A204.1 (cell line): ENCODE data around the gene KIF26B.

ENCODE experiments used
- FAIRE-seq: peaks from 2 replicates; lab custom pipeline; 2012; peaks lifted over from hg19 to GRCh38; lab: Jason Lieb, UNC

The KIF26B gene

DNA sequence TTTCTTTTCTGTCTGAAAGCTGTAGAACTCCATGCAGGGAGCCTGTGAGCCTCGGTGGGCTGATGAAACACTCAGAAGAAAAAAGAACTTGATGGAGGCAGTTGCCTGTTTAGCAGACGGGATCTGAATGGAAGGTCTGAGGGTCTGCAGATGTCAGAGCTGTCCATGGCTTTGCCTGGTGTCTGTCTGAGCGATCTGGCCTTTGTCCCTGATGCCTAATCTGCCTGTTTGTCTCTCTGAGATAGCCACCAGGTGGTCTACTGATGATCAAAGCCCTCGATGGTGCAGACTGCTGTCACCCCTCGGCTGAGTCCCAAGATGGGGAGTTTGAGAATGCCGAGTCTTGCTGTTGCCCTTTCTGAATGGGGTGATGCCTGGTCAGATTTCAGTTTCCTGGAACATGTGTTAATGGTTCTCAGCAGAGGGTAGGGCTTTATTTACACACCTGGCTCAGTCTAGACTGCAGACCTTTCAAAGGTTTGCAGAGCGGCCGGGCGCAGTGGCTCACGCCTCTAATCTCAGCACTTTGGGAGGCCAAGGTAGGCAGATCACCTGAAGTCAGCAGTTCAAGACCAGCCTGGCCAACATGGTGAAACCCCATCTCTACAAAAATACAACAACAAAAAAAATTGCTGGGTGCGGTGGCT, 90.4 kb downstream of the KIF26B start:
- FAIRE-seq = no peak

DNA sequence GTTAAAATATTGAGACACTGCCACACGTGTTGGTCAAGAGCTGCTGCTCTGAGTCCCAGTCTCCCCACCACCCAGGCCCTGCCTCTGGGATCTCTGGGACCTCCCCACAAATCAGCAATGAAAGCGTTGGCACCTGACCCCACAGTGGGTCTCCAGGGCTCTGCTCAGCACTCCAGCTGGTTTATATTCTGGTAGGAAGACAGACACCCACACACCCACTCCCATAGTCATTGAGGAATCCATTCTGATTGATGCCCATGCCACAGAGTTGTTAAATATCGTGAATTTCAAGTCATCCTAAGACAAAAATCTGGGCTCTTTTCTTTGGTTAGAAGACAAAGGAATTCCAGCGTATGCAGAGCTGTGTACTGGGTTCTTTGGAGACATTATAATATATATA, 91.6 kb downstream of the KIF26B start:
- no peak for FAIRE-seq

DNA sequence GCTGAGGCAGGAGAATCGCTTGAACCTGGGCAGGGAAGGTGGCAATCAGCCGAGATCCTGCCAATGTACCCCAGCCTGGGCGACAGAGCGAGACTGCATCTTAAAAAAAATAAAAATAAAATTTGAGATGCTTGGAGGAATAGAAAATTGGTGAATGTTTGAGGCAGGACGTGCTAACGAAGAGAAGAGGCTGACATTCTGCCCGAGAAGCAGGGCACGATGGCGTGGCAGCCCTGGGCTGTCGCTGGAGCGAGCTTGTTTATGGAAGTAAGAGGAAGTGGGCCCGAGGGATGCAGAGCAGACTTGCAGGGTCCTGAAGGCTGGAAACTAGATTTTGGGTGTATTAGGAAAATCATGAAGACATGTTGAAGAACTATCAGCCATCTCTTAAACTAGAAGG, 92.6 kb downstream of the KIF26B start:
- no peak for FAIRE-seq

DNA sequence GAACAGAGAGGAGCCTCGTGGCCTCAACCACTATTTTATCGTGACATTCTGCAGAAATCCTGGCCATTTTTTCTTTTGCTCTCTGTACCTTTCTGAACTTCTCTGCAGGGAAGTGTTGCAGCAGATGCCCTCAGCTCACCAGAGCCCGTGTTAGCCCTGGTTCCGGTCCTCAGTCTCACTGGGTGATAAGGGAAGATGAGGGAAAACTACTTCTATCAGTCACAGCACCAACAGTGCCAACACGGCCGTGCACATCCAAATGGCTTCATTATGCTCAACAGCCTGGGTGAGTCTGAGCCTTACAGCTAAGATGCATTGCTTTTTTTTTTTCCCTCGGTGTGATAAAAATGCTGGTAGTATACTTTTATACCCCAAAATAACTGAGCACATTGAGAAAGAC, 93.0 kb downstream of the KIF26B start:
- no peak for FAIRE-seq

DNA sequence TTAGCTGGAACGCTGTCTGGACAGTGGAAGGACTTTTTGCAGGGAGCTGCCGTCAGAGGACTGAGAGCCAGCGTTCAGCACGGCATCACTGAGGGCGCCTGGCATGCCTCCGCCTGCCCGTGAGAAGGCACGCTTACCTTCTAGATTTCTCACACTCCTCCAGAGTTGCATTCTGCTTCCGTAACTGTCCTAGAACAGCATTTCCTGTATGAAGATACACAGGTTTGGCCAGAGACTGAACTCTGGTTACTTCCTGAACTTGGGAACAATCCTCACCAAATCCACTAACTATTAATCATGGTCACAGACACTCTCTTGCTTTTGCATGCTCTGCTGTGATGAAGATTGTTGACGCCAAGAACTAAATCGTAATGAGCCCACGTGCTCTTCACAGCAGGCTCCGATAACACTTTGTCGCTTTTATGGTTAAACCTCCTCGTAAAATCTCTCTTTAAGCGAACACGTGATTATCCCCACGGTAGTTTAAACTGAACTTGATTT, 93.5 kb downstream of the KIF26B start:
- FAIRE-seq = no peak

DNA sequence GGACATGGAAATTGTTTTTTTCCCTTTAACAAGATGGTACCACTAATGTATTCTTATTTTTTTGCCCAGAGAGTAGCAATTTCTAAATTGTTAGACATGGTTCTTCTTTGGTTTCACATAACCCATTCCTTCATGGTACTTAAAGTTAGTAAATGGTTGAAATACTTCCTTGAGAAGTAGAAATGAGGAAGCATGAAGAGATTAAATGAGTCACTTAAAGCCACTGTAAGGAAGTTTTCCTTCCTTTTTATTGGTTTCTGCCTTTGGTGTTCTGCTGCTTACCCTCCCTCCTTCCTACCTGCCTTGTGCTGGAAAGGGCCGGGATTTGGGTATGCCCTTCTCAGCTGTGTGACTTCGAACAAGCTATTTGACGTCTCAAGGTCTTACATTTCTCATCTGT, 101.0 kb downstream of the KIF26B start:
- FAIRE-seq = no peak

DNA sequence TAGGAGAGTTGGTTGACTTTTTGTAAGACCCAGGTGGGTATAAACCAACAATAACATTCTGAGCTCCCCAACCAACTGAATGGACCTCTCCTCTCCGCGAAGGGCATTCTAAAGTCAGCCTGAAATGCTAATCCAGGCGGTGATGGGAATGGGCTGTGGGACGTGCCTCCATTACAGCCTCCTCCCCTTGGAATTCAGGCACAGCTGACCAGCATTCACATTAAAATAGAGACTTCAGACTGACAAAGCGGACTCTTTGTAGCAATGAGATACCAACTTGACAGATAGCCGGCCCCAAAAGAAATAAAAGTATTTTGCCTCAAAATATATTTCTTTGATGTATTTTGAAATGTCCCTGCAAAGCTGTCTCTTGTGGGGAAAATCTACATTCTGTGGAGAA, 101.7 kb downstream of the KIF26B start:
- FAIRE-seq = no peak

DNA sequence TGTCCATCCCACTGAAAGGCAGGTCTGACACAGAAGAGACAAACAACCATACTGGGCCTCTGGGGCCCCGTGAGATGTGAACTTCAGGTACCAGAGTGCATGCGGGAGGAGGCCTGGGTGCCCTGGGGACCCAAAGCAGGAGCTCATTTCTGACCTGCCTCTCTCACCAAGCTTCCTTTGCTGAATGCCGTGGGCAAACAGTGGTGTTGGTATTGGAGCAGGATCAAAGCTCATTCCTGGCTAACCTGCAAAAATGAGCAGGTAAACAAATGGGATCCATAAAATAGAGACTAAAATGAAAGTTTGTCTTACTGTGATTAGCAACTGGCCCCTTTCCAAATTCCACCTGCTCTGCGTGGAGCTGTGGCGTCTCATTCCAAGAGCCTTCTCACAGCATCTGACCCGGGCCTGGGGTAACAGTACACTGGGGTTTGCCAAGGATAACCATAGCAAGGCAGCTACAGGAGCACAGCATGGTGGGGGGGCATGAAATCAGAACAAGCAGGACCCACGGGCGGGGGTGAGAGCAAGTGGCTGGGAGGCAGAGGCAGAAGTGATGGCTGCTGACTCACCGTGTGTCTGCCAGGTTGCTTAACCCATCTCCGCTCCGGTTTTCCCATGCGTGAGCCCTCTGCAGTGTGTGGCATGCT, 103.6 kb downstream of the KIF26B start:
- no peak for FAIRE-seq

DNA sequence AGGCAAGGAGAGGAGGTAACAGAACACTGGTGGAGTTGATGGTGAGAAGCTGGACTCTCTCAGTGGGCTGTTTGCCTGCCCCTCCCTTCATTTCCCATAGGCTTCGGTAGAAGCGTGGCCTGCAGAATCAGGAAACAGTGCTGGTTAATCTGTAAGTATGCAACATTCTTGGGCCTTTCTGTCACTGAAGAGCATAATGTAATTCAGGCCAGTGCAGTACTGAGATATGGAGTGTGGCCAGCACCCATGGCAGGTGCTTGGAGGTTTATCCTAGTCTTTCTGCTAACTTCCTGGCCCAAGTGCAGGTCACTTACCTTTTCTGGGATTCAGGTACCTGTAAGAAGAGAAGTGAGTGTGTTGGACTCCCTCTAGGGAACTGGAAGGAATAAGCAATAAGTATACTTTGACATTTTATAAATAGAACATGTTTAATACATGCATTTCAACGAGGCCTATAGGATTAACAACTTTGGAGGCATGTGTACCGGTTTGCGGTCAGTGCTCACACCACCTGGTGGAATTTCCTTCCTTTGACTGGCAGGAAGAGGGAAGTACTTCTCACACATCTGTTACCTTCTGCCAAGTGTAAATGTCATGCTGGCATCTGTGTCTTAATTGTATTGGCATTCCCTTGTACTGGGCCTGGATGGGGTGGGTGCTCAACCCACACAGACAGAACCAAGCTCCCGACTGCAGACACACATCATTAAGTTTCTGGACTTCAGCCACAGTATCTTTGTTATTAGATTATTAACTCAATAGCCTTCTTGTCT, 105.5 kb downstream of the KIF26B start:
- FAIRE-seq = no peak

DNA sequence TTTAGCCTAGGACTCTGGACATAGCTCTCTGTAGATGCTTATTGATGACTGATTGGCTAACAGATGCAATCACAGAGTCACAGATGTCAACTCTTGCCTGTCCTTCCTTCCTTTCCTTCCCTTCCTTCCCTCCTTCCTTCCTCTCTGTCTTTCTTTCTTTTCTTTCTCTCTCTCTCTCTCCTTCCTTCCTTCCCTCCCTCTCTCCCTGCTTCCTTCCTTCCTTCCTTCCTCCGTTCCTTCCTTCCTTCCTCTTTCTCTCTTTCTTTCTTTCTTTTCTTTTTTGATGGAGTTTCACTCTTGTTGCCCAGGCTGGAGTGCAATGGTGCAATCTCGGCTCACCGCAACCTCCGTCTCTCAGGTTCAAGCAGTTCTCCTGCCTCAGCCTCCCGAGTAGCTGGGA, 106.1 kb downstream of the KIF26B start:
- FAIRE-seq = no peak

DNA sequence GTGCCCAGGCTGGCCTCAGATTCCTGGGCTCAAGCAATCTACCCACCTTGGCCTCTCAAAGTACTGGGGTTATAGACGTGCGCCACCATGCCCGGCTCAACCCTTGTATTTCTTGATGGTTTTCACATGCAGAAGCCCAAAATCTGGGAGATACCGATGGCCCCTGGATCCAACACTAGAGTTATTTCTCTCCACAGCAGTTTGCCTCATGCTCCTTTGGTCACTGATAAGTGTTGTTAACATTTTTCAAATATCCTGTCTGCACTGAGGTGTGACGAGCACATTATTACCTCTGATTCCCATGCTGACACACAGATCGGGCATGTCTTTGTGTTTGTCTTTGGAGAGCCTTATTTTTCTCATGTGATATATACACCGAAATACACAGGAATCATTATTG, 107.0 kb downstream of the KIF26B start:
- no peak for FAIRE-seq

DNA sequence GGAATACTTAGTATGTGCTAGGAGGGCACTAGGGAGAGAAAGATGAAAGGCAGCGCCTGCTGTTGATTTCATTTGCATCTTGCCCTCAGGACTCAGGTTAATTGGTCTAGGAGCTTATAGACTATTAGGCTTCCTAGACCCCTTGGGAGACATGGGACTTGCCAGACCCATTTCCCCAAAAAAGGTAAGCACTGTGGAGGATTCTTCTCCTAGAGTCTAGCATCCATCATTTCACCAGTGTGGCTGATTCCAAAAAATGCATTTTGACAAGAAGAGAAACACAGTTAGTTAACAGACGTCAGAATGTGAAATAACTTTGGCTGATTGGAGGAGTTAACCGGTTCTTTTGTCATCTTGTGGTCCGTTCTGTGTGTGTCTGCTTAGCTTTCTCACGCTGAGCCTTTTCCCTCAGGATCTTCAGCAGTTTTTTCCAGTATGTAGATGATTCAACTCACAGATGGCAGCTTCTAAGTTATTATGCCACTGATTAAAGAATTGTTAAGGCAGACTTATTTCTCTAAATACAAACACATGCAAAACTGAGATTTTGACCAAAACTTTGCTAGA, 108.8 kb downstream of the KIF26B start:
- no peak for FAIRE-seq

DNA sequence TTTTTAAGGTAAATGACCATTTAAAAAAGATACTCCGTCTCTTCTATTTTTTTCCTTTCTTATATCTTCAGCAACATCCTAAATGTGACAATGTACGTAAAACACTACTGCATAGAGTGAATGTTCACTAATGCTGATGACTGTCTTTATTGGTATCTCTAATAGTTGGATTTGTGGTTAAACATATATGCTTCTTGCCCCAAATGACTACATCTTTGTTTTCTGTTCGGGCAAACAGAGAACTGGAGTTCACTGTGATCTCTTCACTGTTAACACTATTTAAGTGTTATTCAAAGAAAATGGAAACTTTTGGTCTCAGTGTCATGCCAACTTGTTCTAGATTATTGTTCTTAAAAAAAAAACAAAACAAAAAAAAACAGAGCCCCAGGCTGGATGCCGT, 109.4 kb downstream of the KIF26B start:
- no peak for FAIRE-seq

DNA sequence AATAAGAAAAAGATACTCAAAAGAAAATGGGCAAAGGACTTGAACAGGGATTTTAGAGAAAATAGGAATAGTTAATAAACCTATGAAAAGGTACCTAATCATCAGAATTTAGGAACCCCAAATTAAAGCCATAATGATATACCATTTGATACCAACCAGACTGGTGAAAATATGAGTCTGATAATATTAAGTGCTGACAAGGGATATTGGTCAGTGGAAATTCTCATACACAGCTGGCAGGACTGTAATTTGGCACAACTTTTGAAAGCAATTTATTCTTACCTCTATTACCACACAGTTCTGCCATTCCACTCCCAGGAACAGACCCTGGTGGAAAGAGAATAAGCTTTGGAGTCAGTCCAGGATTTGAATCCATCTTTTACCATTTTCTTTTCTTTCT, 111.3 kb downstream of the KIF26B start:
- FAIRE-seq = no peak

DNA sequence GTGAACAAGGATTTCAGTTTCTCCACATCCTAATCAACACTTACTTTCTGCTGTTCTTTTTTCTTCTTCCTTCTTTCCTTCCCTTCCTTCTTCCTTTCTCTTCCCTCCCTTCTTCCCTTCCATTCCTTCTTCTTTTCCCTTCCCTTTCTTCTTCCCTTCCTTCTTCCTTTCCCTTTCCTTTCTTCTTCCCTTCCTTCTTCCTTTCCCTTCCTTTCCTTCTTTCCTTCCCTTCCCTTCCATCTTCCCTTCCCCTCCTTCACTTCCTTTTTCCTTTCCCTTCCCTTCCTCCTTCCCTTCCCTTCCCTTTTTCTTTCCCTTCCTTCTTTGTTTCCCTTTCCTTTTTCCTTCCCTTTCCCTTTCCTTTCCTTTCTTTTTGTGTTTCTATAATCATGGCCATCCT, 115.3 kb downstream of the KIF26B start:
- FAIRE-seq = no peak

DNA sequence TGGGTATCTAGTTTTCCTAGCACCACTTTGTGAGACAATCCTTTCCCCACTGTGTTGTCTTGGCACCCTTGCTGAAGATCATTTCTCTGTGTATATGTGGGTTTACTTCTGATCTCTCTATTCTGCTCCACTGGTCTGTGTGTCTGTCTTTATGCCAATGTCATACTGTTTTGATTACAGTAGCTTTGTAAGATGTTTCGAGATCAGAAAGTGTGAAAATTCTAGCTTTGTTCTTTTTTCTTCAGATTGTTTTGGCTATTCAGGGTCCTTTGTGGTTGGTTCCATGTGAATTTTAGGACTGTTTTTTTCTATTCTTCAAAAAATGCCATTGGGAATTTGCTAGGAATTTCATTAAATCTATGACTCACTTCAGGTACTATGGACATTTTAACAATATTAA, 116.2 kb downstream of the KIF26B start:
- FAIRE-seq = no peak

DNA sequence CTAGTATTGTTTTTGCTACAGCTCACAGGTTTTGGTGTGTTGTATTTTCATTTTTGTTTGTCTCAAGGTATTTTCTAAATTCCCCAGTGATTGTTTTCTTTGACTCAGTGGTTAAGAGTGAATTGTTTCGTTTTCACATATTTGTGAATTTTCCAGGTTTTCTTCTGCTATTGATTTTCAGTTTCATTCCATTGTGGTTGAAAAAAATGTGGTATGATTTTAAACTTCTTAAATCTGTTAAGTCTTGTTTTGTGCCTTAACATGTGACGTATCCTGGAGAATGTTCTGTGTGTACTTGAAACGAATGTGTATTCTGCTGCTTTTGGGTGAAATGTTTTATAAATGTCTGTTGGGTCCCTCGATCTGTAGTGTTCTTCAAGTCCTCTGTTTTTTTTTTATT, 117.9 kb downstream of the KIF26B start:
- no peak for FAIRE-seq

DNA sequence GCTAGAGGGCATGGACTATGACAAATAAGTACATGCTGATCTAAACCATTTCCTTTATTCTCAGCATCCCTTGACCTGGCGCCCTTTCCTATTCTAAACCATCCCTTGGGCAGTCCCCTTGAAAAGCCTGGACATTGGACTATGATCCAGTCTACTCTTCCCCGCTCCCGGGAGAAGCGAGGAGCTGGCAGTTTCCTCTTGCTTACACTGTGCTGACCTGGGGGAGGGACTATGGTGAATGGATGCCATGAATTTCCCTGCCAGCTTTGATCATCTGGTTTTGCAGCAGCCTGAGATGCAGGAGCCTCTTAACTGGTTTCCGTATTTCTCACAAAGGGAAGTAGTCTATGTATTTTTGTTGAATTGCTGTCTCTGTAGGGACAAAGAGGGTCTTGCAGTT, 121.7 kb downstream of the KIF26B start:
- FAIRE-seq = no peak

DNA sequence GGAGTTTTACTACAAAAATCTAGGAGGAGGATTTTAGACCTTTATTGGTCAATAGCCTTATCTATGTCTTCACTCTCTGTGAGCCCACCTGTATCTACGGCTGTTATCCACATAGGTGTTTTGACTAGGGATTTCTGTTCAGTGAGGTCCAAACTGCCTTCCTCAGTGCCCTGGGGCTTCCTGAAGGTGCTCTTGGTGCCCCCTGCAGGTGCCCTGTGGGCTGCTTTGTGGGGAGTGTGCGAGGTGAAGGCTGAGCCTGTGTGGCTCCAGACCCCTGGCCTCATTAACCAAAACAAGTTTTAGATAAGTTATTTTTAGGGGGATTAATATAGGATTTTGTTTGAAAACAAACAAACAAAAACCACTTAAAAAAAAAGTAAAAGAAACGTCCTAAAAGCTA, 122.5 kb downstream of the KIF26B start:
- no peak for FAIRE-seq

DNA sequence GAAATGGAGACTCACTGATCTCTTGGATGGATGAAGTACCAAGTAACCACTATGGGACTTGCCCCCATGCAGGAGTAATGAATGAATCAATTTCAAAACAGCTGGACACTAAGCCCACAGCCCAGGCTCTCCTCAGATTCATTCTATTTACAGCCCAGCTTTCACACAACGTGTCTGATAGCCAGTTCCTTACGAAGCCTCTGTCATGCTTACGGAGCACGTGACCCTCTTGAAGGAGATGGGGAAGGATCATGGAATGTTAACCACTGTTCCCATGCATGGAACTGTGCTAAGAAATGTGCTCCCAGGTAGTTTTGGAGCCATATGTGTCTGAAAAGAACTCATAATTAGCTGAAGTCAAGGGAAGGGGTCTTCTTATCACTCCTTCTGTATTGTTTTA, 124.1 kb downstream of the KIF26B start:
- no peak for FAIRE-seq

DNA sequence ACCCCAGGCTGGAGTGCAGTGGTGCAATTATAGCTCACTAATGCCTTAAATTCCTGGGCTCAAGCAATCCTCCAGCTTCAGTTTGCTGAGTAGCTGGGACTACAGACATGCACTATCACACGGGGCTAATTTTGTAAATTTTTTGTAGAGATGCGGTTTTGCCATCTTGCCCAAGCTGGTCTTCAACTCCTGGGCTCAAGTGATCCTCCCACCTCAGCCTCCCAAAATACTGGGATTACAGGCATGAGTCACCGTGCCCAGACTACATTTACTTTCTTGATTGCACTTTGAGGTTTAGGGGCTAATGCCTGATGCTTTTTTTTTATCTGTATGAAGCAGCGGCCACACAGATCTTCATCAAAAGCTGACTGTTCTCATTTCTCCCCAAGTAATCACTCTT, 124.6 kb downstream of the KIF26B start:
- no peak for FAIRE-seq

DNA sequence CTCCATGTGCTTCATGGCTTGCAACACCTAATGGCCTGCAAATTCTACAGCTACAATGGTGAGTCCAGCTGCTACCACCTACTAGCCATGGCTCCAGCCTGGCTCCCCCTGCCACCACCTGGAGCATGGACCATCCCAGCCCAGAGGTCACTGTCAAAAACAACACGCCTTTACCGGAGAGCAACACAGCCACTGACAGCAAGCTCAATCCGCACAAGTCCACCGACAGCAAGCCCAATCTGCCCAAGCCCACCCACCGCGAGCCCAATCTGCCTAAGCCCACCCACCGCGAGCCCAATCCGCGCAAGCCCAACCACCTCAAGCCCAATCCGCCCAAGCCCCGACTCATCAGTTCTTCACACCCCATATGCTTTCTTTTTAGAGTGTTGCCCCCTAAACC, 128.2 kb downstream of the KIF26B start:
- no peak for FAIRE-seq

DNA sequence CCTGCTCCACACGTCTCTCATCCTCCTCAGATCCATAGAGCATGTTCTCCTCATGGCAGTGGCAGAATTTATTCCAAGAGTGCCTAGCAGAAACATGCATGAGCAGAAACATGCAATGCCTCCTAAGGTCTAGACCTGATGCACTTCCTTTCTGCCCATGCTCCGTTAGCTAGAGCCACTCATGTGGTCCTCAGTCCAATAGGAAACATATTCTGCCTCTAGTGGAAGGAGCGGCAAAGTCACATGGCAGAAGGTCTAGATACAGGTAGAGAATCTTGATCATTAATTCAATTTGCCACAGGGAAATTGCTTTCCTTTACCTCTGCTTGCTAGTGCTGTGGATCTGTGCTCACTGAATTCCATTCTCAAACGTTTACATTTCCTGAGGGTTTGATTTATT, 130.4 kb downstream of the KIF26B start:
- FAIRE-seq = no peak
